Right forelimb (tissue), 1 donor: Measurements from ENCODE around the gene EXOC6.

Source experiments
- DNase-seq: peaks from one replicate; pipeline ENCODE4 v3.0.0-alpha.2; 2018

EXOC6 gene

DNA sequence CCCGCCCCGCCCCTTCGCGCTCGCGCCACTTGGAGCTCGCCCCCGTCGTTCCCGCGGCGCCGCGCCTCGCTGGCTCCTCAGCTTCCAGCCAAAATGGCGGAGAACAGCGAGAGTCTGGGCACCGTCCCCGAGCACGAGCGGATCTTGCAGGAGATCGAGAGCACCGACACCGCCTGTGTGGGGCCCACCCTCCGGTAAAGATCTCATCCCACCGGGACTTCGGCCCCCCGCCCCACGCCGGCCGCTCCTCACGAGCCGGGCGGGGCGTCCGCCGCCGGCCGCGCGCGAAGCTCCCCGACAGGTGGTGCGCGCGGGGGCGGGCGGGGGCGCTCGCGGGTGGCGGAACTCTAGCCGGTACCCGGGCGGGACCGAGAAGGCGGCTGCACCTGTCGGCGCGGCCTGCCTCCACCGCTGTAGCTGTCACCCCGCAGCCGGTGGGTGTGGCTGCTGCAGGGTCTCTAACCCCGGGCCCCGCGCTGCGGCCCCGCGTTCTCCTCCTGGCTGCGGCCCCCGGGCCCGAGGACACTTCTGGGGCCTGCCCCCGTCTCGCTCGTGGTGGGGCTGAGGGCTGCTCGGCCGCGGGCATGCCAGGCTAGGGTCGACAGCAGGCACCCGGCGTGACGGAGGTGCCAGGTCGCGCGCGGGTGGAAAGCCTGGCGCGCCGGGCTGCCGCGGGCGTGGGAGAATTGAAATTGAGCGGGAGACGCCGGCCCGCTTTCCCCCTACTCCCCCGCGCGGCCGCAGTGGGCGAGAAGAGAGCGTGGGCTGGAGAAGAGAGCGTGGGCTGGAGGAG lies at the start of gene EXOC6:
TSS of gene EXOC6 (plus strand) at position 80 of the 793 bp plus-strand sequence. CDS start at position 94, 14 bp downstream.
- peak; percentile 89 for DNase-seq

GRCh38 chr10:92799568-92799967 lies 48.8 kb upstream of the EXOC6 start:
- DNase-seq: no peak

- DNase-seq: no peak
These were observed 48.1 kb upstream of the EXOC6 start for GRCh38 chr10:92800134-92800733.

GRCh38 chr10:92801978-92802872 lies 46.1 kb upstream of the EXOC6 start:
- DNase-seq: no peak

GRCh38 chr10:92809840-92810239 lies 38.5 kb upstream of the EXOC6 start:
- DNase-seq: no peak

DNA sequence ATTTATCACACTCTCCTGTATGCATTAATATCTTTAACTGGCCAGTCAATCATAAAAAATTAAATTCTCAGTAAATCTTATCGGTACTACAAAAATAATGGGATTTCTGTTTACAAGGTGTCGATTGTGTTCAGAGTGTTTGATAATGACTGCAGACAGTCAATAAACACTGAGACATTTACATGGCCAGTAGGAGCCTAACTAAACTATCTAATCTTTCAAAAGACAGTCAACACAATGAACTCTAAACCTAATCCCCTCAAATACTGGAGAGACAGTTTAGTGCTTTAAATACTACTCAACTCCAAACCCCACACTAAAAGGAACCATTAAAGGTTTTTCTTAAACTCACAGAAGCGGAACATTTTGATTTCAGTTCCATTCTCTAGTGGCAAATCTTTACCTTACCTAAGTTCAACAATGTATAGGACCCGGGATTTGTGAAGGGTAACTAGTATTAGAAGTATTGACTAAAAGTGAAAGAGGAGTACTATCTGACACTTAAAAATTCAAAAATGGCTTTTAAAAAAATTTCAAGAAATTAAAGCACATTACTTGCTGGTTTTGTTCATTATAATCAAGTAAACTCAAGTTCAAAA lies 37.3 kb upstream of the EXOC6 start:
- DNase-seq: no peak

- DNase-seq: no peak
These were observed 36.3 kb upstream of the EXOC6 start for GRCh38 chr10:92811986-92812385.

GRCh38 chr10:92813979-92814378 lies 34.3 kb upstream of the EXOC6 start:
- no peak for DNase-seq

DNA sequence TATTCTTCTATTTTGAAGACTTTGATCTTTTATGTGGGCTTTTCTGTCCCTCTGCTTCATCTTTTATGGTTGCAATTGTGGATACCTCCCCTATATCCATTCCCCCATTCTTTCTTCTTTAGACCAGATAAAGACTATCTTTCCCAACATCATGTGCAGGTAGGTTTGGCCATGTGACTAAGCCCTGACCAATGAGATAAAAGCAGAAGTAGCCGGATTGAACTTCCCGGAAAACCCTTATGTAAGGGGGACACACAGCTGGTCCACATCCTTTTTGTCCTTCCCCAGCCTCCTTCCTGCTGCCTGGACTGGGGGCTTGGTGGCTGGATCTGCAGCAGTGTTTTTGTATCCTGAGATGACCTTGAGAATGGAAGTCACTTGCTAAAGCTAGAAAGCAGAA lies 33.5 kb upstream of the EXOC6 start:
- DNase-seq: no peak

GRCh38 chr10:92816091-92816531 lies 32.2 kb upstream of the EXOC6 start:
- DNase-seq: no peak

- no peak for DNase-seq
These were observed 26.2 kb upstream of the EXOC6 start for GRCh38 chr10:92822060-92822634.

DNA sequence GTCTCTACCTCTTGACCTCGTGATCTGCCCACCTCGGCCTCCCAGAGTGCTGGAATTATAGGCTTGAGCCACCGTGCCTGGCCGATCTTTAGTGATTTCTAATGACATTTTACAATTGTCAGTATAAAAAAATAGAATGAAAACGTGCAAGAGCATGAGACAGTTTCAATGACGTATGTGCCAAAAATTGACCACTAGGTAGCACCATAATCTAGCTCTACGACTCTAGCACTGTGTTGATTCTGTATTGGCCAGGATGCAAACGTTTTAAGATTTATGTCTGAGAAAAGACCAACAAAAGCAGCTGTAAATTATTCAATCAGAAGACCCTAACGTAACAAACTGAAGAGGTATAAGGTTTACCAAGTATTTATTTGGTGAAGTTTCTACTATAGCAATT lies 25.4 kb upstream of the EXOC6 start:
- no peak for DNase-seq

DNA sequence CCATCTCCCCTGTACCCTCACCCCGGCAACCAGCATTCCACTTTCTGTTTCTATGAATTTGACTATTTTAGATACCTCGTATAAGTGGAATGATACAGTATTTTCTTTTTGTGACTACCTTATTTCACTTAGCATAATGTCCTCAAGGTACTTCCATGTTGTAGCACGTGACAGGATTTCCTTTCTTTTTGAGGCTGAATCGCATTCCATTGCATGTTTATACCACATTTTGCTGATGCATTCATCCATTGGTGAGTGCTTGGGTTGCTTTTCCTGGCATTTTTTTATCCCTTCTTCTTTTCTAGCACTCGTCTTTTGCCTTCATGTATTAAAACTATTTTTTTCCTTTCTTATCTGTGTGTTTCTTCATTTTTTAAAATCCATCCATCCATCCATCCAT lies 22.3 kb upstream of the EXOC6 start:
- DNase-seq: no peak

GRCh38 chr10:92826504-92826903 lies 21.8 kb upstream of the EXOC6 start:
- no peak for DNase-seq

GRCh38 chr10:92829042-92829785 lies 19.1 kb upstream of the EXOC6 start:
- DNase-seq: no peak

- DNase-seq: no peak
These were observed 18.4 kb upstream of the EXOC6 start for GRCh38 chr10:92829786-92830377.

DNA sequence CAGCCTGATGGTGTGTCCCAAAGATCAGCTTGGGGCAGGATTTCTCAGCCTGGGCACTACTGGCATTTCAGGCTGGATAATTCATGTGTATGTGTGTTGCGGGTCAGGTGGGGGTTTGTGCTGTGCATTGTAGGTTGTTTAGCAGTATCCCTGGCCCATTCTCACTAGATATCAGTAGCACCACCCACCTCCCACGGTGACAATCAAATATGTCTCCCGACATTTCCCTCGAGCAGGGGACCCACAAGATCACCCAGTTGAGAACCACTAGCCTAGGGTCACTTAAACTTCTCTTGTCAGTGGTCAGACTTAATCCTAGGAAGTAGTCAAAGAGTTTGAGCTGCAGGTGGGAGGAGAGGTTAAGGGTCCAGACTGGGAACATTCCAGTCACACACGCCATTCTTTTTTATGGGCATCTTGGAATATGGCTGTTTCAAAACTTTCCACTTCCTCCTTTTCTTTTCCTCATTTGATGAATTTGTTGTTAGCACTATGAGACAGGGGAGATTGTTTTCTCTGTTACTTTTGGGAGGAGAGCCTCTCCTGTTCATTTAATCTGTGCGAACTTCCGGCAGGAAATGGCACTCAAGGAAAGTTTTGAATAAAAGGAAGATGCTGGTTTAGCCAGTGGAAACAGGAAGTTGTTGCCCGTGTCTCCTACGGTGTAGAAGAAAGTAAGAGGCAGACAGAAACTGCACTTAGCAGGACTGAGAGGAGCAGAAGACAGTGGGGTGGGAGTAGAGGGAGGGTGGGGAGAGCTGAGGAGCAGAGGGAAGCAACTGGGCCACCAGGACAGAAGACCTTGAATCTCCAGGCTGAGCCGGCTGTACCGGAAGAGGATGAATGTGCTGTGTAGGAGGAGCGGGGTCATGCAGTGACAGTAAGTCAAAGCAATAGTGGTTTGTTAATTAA lies 17.6 kb upstream of the EXOC6 start:
- no peak for DNase-seq

DNA sequence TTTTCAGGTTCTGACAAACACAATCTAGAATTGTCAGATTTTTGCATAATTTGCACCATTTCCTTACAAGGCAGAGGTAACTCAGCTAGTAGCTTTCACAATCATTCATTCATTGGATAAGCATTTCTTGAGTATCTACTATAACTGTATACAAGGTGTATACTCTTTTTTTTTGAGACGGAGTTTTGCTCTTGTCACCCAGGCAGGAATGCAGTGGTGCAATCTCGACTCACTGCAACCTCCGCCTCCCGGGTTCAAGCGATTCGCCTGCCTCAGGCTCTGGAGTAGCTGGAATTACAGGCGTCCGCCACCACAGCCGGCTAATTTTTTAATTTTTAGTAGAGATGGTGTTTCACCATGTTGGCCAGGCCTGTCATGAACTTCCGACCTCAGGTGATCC lies 16.2 kb upstream of the EXOC6 start:
- DNase-seq: no peak

DNA sequence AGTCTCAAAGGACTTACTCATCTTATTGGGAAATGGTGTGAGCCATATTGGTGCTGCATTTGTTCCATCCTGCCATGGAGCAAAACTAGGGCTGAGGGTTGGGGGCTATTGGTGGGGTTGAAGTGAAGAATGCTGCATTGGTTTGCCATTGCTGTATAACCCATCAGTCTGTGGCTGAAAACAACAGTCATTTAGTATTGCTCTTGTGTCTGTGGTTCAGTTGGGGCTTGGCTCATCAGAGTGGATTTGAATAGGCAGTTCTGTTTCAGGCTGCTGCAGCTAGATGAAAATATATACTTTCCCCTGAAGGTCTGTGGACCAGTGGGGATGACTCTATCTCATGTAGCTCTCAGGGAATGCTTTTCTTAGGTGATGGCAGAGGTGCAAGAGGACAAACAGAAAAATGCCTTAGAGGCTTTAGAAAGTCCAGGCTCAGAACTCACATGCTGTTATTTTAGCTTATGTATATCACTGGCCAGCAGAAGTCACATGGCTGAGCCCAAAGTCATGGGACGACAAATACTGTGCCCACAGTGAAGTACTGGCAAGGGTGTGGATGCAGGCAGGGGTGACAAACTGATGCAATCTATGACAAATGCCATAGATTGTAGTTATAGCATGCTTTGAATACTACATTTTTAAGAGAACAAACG lies 15.2 kb upstream of the EXOC6 start:
- DNase-seq: no peak

DNA sequence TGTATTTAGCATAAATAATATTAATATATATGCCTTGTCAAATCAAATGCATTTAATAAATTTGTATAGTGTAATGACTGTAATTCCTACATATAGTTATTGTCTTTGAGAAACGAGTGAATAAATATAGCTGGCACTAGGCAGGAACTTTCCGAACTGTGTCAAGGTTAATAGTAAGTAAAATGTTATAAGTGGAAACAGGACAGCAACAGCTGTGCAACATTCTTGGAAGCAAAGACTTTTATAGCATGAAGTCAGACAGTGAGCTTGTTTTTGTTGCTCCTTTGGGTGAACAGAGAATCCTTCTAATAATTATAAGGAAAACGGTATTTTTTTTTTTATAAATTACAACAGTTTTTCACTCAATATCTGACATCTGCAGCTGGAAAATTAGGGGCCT lies 14.0 kb upstream of the EXOC6 start:
- no peak for DNase-seq
